GM18519 (cell line): ENCODE measurements around the gene RGS6.

Source experiments
- ATAC-seq: cut with Tn5 transposase; IDR thresholded peaks from one replicate; pipeline ENCODE4 v1.9.1; 2021; ENCODE audit warnings: mild to moderate bottlenecking, moderate library complexity; ENCODE audit not compliant: unreplicated experiment, low FRiP score

Gene RGS6

GRCh38 chr14:72366619-72367018 is 434.4 kb downstream of the RGS6 start:
- ATAC-seq = no peak

- no peak for ATAC-seq
These were observed 436.9 kb downstream of the RGS6 start for GRCh38 chr14:72369106-72369505.

GRCh38 chr14:72377016-72377415 is 444.8 kb downstream of the RGS6 start:
- no peak for ATAC-seq

- ATAC-seq = no peak
These were observed 448.2 kb downstream of the RGS6 start for GRCh38 chr14:72380456-72380855.

- no peak for ATAC-seq
These were observed 451.6 kb downstream of the RGS6 start for GRCh38 chr14:72383865-72384264.

GRCh38 chr14:72387726-72388125 is 455.5 kb downstream of the RGS6 start:
- ATAC-seq = no peak

- no peak for ATAC-seq
These were observed 457.0 kb downstream of the RGS6 start for GRCh38 chr14:72389200-72389599.

GRCh38 chr14:72401101-72401625 is 468.9 kb downstream of the RGS6 start:
- ATAC-seq = no peak

- no peak for ATAC-seq
These were observed 469.6 kb downstream of the RGS6 start for GRCh38 chr14:72401632-72402376.

- ATAC-seq = no peak
These were observed 470.1 kb downstream of the RGS6 start for GRCh38 chr14:72402377-72402772.

- no peak for ATAC-seq
These were observed 472.0 kb downstream of the RGS6 start for GRCh38 chr14:72404106-72404774.

- ATAC-seq = no peak
These were observed 472.8 kb downstream of the RGS6 start for GRCh38 chr14:72404998-72405397.

GRCh38 chr14:72408020-72408419 is 475.8 kb downstream of the RGS6 start:
- ATAC-seq = no peak

GRCh38 chr14:72409047-72409446 is 476.8 kb downstream of the RGS6 start:
- no peak for ATAC-seq

- ATAC-seq = no peak
These were observed 484.0 kb downstream of the RGS6 start for GRCh38 chr14:72416081-72416849.

GRCh38 chr14:72416892-72417291 is 484.7 kb downstream of the RGS6 start:
- no peak for ATAC-seq

GRCh38 chr14:72418806-72419205 is 486.6 kb downstream of the RGS6 start:
- no peak for ATAC-seq

GRCh38 chr14:72419226-72419775 is 487.1 kb downstream of the RGS6 start:
- no peak for ATAC-seq

- ATAC-seq = no peak
These were observed 488.7 kb downstream of the RGS6 start for GRCh38 chr14:72420749-72421474.

- ATAC-seq = no peak
These were observed 491.7 kb downstream of the RGS6 start for GRCh38 chr14:72423957-72424356.
